ENCODE measurements around the gene ARHGAP44. TPM values are rescaled to one million over a fixed set of nuclear protein-coding genes. Genes with fewer than 3 reads are reported as not detected.

The ARHGAP44 gene
- total RNA-seq, 1 donor from 2014 or later: 7.2 TPM

DNA sequence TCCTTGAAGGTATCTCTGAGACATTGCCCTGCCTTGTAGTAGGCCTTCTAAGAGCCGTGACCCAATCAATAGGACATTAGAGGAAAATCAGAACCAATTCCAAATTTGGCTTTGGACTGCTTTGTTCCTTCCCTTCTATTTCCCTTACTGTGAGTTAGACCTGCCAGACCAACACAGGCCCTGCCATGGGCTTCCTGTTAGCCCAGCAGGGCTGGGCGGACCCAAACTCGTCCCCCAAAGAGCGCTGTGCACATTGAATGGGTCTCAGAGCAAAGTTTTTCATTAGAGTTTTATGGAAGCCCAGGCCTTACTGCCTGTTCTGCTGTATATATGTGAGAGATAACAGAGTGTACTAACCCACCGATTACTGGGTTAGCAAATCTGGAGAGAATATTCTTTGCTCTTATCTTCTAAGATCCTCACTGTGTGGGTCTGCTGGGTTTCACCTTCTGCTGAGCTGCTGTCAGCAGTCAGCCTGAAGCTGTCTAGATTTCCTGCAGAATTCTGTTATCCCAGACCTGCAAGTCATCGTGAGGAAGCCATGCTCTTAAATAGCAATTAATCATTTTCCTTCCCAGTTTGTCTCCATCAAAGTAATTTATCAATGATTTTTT, 5.7 kb downstream of the ARHGAP44 start:
- Mint-ChIP-seq H3K27ac (ENCODE audit: unreplicated experiment) (no peak overlapping the region), H3K27me3 (ENCODE audit: unreplicated experiment) (peaks cover 2% of the 10 kb centered on the region), H3K36me3 (ENCODE audit: unreplicated experiment) (peaks cover 3% of the 10 kb centered on the region), H3K9me3 (ENCODE audit: unreplicated experiment) (peaks cover 13% of the 10 kb centered on the region), H3K4me3 (ENCODE audit: unreplicated experiment) (no peak overlapping the region), H3K4me1 (ENCODE audit: unreplicated experiment) (peaks cover 16% of the 10 kb centered on the region)
- no peak for DNase-seq (ENCODE audit: extremely low spot score, unreplicated experiment)
- TF ChIP-seq, protein P1, sequence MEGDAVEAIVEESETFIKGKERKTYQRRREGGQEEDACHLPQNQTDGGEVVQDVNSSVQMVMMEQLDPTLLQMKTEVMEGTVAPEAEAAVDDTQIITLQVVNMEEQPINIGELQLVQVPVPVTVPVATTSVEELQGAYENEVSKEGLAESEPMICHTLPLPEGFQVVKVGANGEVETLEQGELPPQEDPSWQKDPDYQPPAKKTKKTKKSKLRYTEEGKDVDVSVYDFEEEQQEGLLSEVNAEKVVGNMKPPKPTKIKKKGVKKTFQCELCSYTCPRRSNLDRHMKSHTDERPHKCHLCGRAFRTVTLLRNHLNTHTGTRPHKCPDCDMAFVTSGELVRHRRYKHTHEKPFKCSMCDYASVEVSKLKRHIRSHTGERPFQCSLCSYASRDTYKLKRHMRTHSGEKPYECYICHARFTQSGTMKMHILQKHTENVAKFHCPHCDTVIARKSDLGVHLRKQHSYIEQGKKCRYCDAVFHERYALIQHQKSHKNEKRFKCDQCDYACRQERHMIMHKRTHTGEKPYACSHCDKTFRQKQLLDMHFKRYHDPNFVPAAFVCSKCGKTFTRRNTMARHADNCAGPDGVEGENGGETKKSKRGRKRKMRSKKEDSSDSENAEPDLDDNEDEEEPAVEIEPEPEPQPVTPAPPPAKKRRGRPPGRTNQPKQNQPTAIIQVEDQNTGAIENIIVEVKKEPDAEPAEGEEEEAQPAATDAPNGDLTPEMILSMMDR (IDR thresholded peaks at IDR 0.05): no peak

DNA sequence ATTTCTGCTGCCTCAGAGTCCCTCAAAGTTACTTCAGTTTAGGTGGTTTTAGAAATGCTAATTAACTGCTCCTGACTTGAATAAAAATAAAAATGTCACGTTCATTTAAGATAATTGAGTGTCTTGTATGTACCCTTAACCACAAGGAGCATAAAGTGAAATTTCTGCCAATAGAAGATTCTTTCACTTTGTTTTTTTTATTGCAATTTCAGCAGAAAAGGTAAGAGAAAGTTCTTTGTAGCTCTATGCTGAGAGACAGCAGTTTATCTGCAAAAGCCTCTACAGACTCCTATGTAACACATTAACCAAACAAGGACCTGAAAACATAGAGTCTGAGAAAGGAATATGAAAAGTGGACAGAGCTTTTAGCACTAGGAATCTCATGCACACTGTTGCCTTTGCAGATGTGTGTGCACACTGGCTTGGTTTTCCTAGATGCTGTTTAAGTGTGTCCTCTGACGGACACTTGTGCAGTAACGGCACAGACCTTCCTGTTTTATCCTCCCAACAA, 11.6 kb downstream of the ARHGAP44 start:
- no peak overlapping the region for H3K4me3 Mint-ChIP-seq (ENCODE audit: unreplicated experiment)
- TF ChIP-seq, protein P1 (IDR thresholded peaks at IDR 0.05): no peak
- peaks cover 13% of the 10 kb centered on the region for H3K9me3 Mint-ChIP-seq (ENCODE audit: unreplicated experiment)
- no peak for DNase-seq (ENCODE audit: extremely low spot score, unreplicated experiment)
- peaks cover 7% of the 10 kb centered on the region for H3K4me1 Mint-ChIP-seq (ENCODE audit: unreplicated experiment)
- peaks cover 3% of the 10 kb centered on the region for H3K36me3 Mint-ChIP-seq (ENCODE audit: unreplicated experiment)
- H3K27me3 Mint-ChIP-seq (ENCODE audit: unreplicated experiment): no peaks in the 10 kb centered on the region
- H3K27ac Mint-ChIP-seq (ENCODE audit: unreplicated experiment): no peak overlapping the region

DNA sequence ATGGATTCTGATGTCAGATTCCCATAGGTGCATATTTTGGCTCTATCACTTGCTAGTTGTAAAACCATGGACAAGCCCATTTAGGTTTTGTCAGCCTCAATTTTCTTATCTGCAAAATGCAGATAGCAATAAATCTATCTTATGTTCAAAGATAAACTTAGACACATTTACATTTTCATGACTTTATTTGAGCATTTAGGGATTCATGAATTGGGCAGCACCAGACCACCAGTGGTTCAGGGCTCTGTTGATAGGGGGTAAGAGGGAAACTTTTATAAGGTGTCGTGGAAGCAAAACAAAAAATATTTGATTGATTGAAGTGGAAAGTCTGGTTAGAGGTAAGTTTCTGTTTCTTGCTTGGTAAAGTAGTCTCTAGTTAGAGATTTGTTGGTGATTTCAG, 17.3 kb downstream of the ARHGAP44 start:
- Mint-ChIP-seq H3K36me3 (ENCODE audit: unreplicated experiment) (no peaks in the 10 kb centered on the region), H3K4me1 (ENCODE audit: unreplicated experiment) (peaks cover under 1% of the 10 kb centered on the region), H3K27me3 (ENCODE audit: unreplicated experiment) (no peaks in the 10 kb centered on the region), H3K4me3 (ENCODE audit: unreplicated experiment) (no peak overlapping the region), H3K27ac (ENCODE audit: unreplicated experiment) (no peak overlapping the region), H3K9me3 (ENCODE audit: unreplicated experiment) (peaks cover 21% of the 10 kb centered on the region)
- DNase-seq (ENCODE audit: extremely low spot score, unreplicated experiment): no peak
- TF ChIP-seq, protein P1 (IDR thresholded peaks at IDR 0.05): no peak

DNA sequence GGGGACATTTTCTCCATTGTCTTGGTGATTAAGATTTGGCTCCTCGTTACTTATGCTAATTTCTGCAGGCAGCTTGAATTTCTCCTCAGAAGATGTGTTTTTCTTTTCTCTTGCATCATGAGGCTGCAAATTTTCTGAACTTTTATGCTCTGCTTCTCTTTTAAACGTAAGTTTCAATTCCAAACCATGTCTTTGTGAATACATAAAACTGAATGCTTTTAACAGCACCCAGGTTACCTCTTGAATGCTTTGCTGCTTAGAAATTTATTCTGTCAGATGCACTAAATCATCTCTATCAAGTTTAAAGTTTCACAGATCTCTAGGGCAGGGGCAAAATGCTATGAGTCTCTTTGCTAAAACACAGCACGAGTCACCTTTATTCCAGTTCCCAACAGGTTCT, 19.4 kb downstream of the ARHGAP44 start:
- Mint-ChIP-seq H3K27ac (ENCODE audit: unreplicated experiment) (no peak overlapping the region), H3K9me3 (ENCODE audit: unreplicated experiment) (peaks cover 21% of the 10 kb centered on the region), H3K36me3 (ENCODE audit: unreplicated experiment) (no peaks in the 10 kb centered on the region), H3K4me1 (ENCODE audit: unreplicated experiment) (no peaks in the 10 kb centered on the region), H3K27me3 (ENCODE audit: unreplicated experiment) (no peaks in the 10 kb centered on the region), H3K4me3 (ENCODE audit: unreplicated experiment) (no peak overlapping the region)
- no peak for DNase-seq (ENCODE audit: extremely low spot score, unreplicated experiment)
- TF ChIP-seq, protein P1 (IDR thresholded peaks at IDR 0.05): no peak

DNA sequence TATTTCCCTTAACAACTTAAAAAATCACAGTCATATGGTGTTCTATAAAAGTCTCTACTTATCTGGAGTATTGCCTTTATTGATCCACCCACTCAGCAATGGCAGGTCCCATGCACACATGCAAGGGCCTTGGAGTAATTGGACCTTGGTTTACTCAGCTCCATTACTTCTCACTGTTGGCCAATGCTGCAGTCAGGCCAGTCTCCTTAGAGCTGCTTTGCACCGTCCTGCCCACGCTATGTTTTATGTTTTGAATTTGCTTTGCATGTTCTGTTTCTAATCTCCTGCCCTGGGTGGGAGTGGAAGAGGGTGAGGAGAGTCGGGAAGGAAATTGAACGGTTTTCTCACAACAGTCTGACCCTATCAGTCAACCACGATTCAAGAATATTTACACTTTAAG, 23.6 kb downstream of the ARHGAP44 start:
- Mint-ChIP-seq H3K4me3 (ENCODE audit: unreplicated experiment) (no peak overlapping the region), H3K27me3 (ENCODE audit: unreplicated experiment) (peaks cover 5% of the 10 kb centered on the region), H3K27ac (ENCODE audit: unreplicated experiment) (no peak overlapping the region), H3K36me3 (ENCODE audit: unreplicated experiment) (peaks cover 2% of the 10 kb centered on the region), H3K9me3 (ENCODE audit: unreplicated experiment) (peaks cover 17% of the 10 kb centered on the region), H3K4me1 (ENCODE audit: unreplicated experiment) (no peaks in the 10 kb centered on the region)
- TF ChIP-seq, protein P1 (IDR thresholded peaks at IDR 0.05): no peak
- no peak for DNase-seq (ENCODE audit: extremely low spot score, unreplicated experiment)
